Measurements from ENCODE around the gene HOXA9. TPM values are rescaled to one million over a fixed set of nuclear protein-coding genes. Genes with fewer than 3 reads are reported as not detected.
A peak's percentile ranks its signal among the peaks of the same experiment; 100 is the strongest.

HOXA9 gene
- polyA plus RNA-seq, 6 donors from 2014 or later = not detected

GRCh38 chr7:27198871-27199801, 33.8 kb upstream of the HOXA9 start:
- H3K27me3 Mint-ChIP-seq = peaks cover 74 to 94% (median 78%) of the 10 kb centered on the region in 3 donors
- ATAC-seq (ENCODE audit: low read depth in 2 of 2) (no peak), DNase-seq (no peak)
- peaks cover 0 to 18% (median 10%) of the 10 kb centered on the region in 7 donors for H3K9me3 Mint-ChIP-seq
- H3K4me3 Mint-ChIP-seq = peak overlapping the region; percentile 51 to 88 (median 82)
- H3K27ac Mint-ChIP-seq = peak overlapping the region in 3 of 6 donors; percentile 66 to 92 (median 85)
- H3K4me1 Mint-ChIP-seq = peaks cover 30 to 40% (median 33%) of the 10 kb centered on the region in 3 donors
- H3K36me3 Mint-ChIP-seq = peaks cover 0 to 4% of the 10 kb centered on the region in 2 donors

GRCh38 chr7:27198138-27198841, 33.0 kb upstream of the HOXA9 start:
- Mint-ChIP-seq H3K36me3 (peaks cover 0 to 4% of the 10 kb centered on the region in 2 donors), H3K27me3 (peaks cover 75 to 88% (median 76%) of the 10 kb centered on the region in 3 donors), H3K4me3 (peak overlapping the region in 7 of 8 donors; percentile 35 to 84 (median 65)), H3K9me3 (peaks cover 0 to 14% (median 9%) of the 10 kb centered on the region in 7 donors), H3K4me1 (peaks cover 27 to 44% (median 34%) of the 10 kb centered on the region in 3 donors), H3K27ac (peak overlapping the region in 4 of 6 donors; percentile 30 to 92 (median 63))
- no peak for DNase-seq
- no peak for ATAC-seq (ENCODE audit: low read depth in 2 of 2)

- peaks cover 0 to 14% (median 8%) of the 10 kb centered on the region in 7 donors for H3K9me3 Mint-ChIP-seq
- H3K4me3 Mint-ChIP-seq = peak overlapping the region in 2 of 8 donors; percentile 35 to 73
- H3K36me3 Mint-ChIP-seq = peaks cover 0 to 4% of the 10 kb centered on the region in 2 donors
- H3K4me1 Mint-ChIP-seq = peaks cover 27 to 44% (median 32%) of the 10 kb centered on the region in 3 donors
- peak overlapping the region in 4 of 6 donors; percentile 30 to 92 (median 63) for H3K27ac Mint-ChIP-seq
- peaks cover 72 to 79% (median 74%) of the 10 kb centered on the region in 3 donors for H3K27me3 Mint-ChIP-seq
- no peak for DNase-seq
- no peak for ATAC-seq (ENCODE audit: low read depth in 2 of 2)
Observed at GRCh38 chr7:27197137-27198042, 32.1 kb upstream of the HOXA9 start.

GRCh38 chr7:27196287-27196767, 31.0 kb upstream of the HOXA9 start:
- DNase-seq (peak; percentile 69), ATAC-seq (ENCODE audit: low read depth in 2 of 2) (peak; percentile 37 to 46)
- Mint-ChIP-seq H3K27ac (peak overlapping the region in 1 of 6 donors; percentile 52), H3K4me3 (peak overlapping the region in 2 of 8 donors; percentile 55 to 74), H3K4me1 (peaks cover 19 to 33% (median 27%) of the 10 kb centered on the region in 3 donors), H3K9me3 (peaks cover 0 to 12% (median 6%) of the 10 kb centered on the region in 7 donors), H3K36me3 (peaks cover 0 to 4% of the 10 kb centered on the region in 2 donors), H3K27me3 (peaks cover 70 to 76% (median 72%) of the 10 kb centered on the region in 3 donors)

- ATAC-seq (ENCODE audit: low read depth in 2 of 2) = no peak
- Mint-ChIP-seq H3K4me3 (peak overlapping the region in 1 of 8 donors; percentile 41), H3K27me3 (peaks cover 72 to 76% (median 72%) of the 10 kb centered on the region in 3 donors), H3K36me3 (peaks cover 0 to 4% of the 10 kb centered on the region in 2 donors), H3K9me3 (peaks cover 0 to 16% (median 4%) of the 10 kb centered on the region in 7 donors), H3K4me1 (peaks cover 15 to 22% (median 20%) of the 10 kb centered on the region in 3 donors), H3K27ac (peak overlapping the region in 1 of 6 donors; percentile 32)
- no peak for DNase-seq
Observed at GRCh38 chr7:27194686-27195379, 29.5 kb upstream of the HOXA9 start.

GRCh38 chr7:27194002-27194352, 28.6 kb upstream of the HOXA9 start:
- H3K27ac Mint-ChIP-seq = peak overlapping the region in 2 of 6 donors; percentile 63 to 81
- no peak for DNase-seq
- H3K9me3 Mint-ChIP-seq = peaks cover 0 to 18% (median 4%) of the 10 kb centered on the region in 7 donors
- H3K4me3 Mint-ChIP-seq = peak overlapping the region in 3 of 8 donors; percentile 41 to 63 (median 60)
- peaks cover 17 to 28% (median 27%) of the 10 kb centered on the region in 3 donors for H3K4me1 Mint-ChIP-seq
- H3K27me3 Mint-ChIP-seq = peaks cover 76 to 78% (median 78%) of the 10 kb centered on the region in 3 donors
- ATAC-seq (ENCODE audit: low read depth in 2 of 2) = no peak
- peaks cover 0 to 4% of the 10 kb centered on the region in 2 donors for H3K36me3 Mint-ChIP-seq

GRCh38 chr7:27193335-27194001, 28.1 kb upstream of the HOXA9 start:
- Mint-ChIP-seq H3K9me3 (peaks cover 0 to 21% (median 4%) of the 10 kb centered on the region in 7 donors), H3K27ac (peak overlapping the region in 2 of 6 donors; percentile 39 to 81), H3K4me3 (peak overlapping the region in 7 of 8 donors; percentile 9 to 82 (median 60)), H3K27me3 (peaks cover 76 to 80% (median 78%) of the 10 kb centered on the region in 3 donors), H3K4me1 (peaks cover 21 to 33% (median 27%) of the 10 kb centered on the region in 3 donors), H3K36me3 (peaks cover 0 to 4% of the 10 kb centered on the region in 2 donors)
- ATAC-seq (ENCODE audit: low read depth in 2 of 2) (no peak), DNase-seq (no peak)

- H3K4me1 Mint-ChIP-seq = peaks cover 23 to 34% (median 28%) of the 10 kb centered on the region in 3 donors
- peak overlapping the region in 4 of 6 donors; percentile 31 to 91 (median 66) for H3K27ac Mint-ChIP-seq
- H3K27me3 Mint-ChIP-seq = peaks cover 76 to 80% (median 78%) of the 10 kb centered on the region in 3 donors
- H3K36me3 Mint-ChIP-seq = peaks cover 0 to 4% of the 10 kb centered on the region in 2 donors
- no peak for DNase-seq
- peak; percentile 53 to 61 for ATAC-seq (ENCODE audit: low read depth in 2 of 2)
- H3K9me3 Mint-ChIP-seq = peaks cover 0 to 19% (median 3%) of the 10 kb centered on the region in 7 donors
- peak overlapping the region in 6 of 8 donors; percentile 62 to 86 (median 79) for H3K4me3 Mint-ChIP-seq
Observed at GRCh38 chr7:27192546-27193334, 27.4 kb upstream of the HOXA9 start.

GRCh38 chr7:27191833-27192545, 26.7 kb upstream of the HOXA9 start:
- peak overlapping the region in 3 of 6 donors; percentile 31 to 86 (median 62) for H3K27ac Mint-ChIP-seq
- ATAC-seq (ENCODE audit: low read depth in 2 of 2) = no peak
- H3K4me1 Mint-ChIP-seq = peaks cover 24 to 41% (median 31%) of the 10 kb centered on the region in 3 donors

GRCh38 chr7:27191161-27191731, 25.9 kb upstream of the HOXA9 start:
- Mint-ChIP-seq H3K9me3 (peaks cover 0 to 24% (median 4%) of the 10 kb centered on the region in 7 donors), H3K27me3 (peaks cover 80 to 83% (median 81%) of the 10 kb centered on the region in 3 donors), H3K4me1 (peaks cover 26 to 43% (median 32%) of the 10 kb centered on the region in 3 donors), H3K36me3 (peaks cover 0 to under 1% of the 10 kb centered on the region in 2 donors), H3K27ac (peak overlapping the region in 2 of 6 donors; percentile 54 to 59), H3K4me3 (peak overlapping the region in 5 of 8 donors; percentile 28 to 63 (median 58))
- ATAC-seq (ENCODE audit: low read depth in 2 of 2) (no peak), DNase-seq (no peak)

More at GRCh38 chr7:27191833-27192545, 26.7 kb upstream of the HOXA9 start:
- no peak for DNase-seq
- H3K4me3 Mint-ChIP-seq = peak overlapping the region; percentile 28 to 82 (median 55)
- H3K27me3 Mint-ChIP-seq = peaks cover 78 to 81% (median 79%) of the 10 kb centered on the region in 3 donors
- H3K36me3 Mint-ChIP-seq = no peaks in the 10 kb centered on the region
- H3K9me3 Mint-ChIP-seq = peaks cover 0 to 19% (median 3%) of the 10 kb centered on the region in 7 donors

Measured in naive B cell (primary cell).